HG03520 (cell line): ENCODE data around the gene AMMECR1L.
A peak's percentile ranks its signal among the peaks of the same experiment; 100 is the strongest.
"Not testable (repeated sequence)": the region's sequence is repeated elsewhere in the genome, so short reads cannot be mapped to it uniquely, and the experiment has no call there.

Experiments used
- ATAC-seq: cut with Tn5 transposase; IDR thresholded peaks from one replicate; pipeline ENCODE4 v1.9.1; 2021; ENCODE audit warnings: mild to moderate bottlenecking, moderate library complexity; ENCODE audit not compliant: unreplicated experiment

AMMECR1L gene

DNA sequence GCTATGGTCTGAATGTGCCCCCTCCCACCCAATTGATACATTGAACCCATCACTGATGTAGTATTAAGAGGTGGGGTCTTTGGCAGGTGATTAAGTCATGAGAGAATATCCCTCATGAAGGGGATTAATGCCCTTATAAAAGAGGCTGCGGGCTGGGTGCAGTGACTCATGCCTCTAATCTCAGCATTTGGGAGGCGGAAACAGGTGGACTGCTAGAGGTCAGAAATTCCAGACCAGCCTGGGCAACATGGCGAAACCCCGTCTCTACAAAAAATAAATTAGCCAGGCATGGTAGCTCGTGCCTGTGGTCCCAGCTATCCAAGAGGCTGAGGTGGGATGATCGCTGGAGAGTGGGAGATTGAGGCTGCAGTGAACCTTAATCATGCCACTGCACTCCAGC lies 42.1 kb downstream of the AMMECR1L start:
- ATAC-seq: no peak

DNA sequence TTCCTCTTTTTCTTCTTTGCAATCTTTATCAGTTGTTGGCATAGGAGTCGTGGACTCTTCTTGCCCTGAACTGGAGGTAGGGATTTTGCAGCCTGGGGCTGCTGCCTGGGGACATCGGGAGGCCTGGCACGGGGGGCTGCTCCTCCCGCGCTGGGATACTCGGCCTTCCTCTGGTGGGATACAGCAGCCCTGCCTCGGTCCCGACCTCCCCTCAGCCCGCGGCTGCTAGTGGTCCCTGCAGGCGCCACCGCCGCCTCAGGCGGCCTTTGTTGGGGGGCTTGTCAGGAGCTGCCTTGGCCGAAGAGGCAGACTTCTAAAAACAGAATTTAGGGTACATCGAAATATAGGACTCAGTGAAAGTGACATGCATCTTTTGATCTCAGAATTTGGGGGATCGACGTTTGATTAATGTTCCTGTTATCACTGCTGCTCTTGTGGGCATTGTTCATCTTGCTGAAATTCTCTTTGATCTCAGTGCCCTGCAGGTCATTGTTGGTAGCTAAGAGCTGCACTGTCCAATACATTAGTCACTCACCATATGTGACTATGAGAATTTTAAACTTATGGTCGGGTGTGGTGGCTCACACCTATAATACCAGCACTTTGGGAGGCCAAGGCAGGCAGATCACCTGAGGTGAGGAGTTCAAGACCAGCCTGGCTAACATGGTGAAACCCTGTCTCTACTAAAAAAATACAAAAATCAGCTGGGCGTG lies 44.1 kb downstream of the AMMECR1L start:
- no peak for ATAC-seq

GRCh38 chr2:127840893-127841292 lies 44.9 kb downstream of the AMMECR1L start:
- ATAC-seq: no peak

- no peak for ATAC-seq
These were observed 50.8 kb downstream of the AMMECR1L start for GRCh38 chr2:127834951-127835350.

DNA sequence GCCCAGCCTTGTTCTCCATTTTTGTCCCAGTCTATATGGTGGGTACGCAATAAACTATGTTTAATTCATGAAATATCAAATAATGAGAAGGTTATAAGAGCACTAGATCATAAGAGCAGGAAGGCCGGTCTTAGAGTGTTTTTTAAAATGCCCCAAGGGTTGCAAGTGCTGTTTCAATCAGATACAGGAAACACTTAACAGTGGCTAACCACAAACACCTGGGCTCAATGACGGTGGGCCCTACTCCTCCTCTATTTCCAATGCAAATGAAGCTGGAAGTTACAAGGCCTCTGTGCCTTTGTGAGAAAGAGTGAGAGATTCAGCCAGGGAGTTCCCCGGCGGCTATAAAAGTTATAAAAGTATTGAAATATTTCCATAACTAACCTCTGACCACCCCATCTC lies 55.9 kb downstream of the AMMECR1L start:
- ATAC-seq: peak; percentile 99

DNA sequence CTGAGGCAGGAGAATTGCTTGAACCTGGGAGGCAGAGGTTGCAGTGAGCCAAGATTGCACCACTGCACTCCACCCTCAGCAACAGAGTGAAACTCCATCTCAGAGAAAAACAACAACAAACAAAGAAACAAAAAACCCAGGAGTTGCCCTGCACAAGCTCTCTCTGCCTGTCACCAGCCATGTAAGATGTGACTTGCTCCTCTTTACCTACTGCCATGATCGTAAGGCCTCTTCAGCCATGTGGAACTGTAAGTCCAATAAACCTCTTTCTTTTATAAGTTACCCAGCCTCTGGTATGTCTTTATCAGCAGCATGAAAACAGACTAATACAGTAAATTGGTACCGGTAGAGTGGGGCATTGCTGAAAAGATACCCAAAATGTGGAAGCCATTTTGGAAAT lies 59.0 kb downstream of the AMMECR1L start:
- not testable (repeated sequence) for ATAC-seq

DNA sequence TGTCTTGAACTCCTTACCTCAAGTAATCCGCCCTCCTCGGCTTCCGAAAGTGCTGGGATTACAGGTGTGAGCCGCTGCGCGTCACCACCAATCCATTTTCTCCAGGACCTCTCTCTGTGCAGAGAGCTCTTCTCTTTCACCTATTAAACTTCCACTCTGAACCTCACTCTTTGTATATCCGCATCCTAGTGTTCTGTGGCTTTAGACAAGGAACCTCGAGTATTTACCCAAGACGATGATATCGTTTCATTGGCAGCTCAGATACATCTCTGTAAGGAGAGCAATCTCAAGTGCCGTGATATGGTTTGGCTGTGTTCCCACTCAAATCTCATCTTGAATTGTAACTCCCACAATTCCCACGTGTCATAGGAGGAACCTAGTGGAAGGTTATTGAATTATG lies 59.7 kb downstream of the AMMECR1L start:
- ATAC-seq: no peak

DNA sequence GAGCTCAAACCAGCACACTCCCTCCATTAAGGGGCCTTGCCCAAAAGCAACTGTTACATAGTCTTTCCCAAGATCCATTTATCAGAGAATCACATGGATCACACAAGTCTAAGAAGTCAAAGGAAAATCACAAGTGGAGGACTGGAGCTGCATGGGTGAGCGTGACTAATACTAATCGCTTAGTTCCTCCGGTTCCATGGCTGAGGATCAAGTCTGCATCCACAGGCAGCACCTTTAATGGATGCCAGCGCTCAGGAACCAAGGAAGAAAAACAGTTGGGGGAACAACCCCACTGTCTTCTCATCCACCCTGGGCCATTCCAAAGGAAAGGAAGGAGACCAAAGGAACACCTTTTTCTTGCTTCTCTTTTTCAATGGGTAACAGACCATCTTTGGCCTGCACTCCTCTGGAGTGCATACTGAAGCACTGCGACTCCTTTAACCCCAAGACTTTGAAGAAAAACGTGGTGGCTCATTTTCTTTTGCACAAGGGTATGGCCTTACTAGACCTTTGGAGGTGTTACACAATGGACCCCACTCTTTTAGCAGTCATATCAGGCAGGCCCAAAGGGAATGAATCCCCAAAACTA lies 65.6 kb downstream of the AMMECR1L start:
- no peak for ATAC-seq

GRCh38 chr2:127818794-127819425 lies 66.8 kb downstream of the AMMECR1L start:
- no peak for ATAC-seq

GRCh38 chr2:127818241-127818640 lies 67.5 kb downstream of the AMMECR1L start:
- no peak for ATAC-seq

DNA sequence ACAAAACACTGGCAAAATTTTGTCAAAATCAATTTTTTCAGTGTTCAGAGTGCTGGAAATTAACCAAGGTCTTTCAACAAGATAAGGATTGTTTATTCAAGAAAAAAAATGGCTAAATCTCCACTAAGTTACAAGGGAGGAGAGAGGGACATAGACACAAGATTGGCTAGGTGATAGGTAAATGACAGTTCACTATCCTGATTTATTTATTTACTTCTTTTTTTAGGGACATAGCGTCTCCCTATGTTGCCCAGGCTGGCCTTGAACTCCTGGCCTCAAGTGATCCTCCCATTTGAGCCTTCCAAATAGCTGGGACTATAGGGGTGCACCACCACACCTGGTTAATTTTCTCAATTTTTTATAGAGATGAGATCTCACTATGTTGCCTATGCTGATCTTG lies 71.1 kb downstream of the AMMECR1L start:
- no peak for ATAC-seq

DNA sequence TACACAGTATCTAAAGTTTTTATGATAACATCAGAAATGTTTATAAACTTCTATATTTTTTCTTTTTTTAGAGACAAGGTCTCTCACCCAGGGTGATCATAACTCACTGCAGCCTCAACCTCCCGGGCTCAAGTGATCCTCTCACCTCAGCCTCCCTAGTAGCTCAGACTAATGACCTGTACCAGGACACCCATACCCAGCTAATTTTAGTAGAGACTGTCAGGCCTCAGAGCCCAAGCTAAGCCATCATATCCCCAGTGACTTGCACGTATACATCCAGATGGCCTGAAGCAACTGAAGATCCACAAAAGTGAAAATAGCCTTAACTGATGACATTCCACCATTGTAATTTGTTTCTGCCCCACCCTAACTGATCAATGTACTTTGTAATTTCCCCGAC lies 73.3 kb downstream of the AMMECR1L start:
- not testable (repeated sequence) for ATAC-seq
